Neural cell (in vitro differentiated cells): ENCODE measurements around the gene FRAT2.

Experiments used
- POLR2AphosphoS5 ChIP-seq: IDR thresholded peaks from 2 replicates; pipeline ENCODE4 v1.6.1; 2012
- SMC3 ChIP-seq: fragments of 450-650 bp; conservative IDR thresholded peaks from 2 replicates; pipeline ENCODE4 v1.6.1; 2014; ENCODE audit warnings: antibody characterized with exemption, mild to moderate bottlenecking, moderate library complexity; ENCODE audit not compliant: poor library complexity
- TAF1 ChIP-seq: IDR thresholded peaks from 2 replicates; pipeline ENCODE4 v1.6.1; 2012; ENCODE audit warnings: low read depth
- TF ChIP-seq, protein P1 (sequence below): fragments of 450-650 bp; IDR thresholded peaks from 2 replicates; pipeline ENCODE4 v1.5.1; 2014; ENCODE audit warnings: antibody characterized with exemption, mild to moderate bottlenecking, moderate library complexity; ENCODE audit not compliant: poor library complexity, severe bottlenecking
- TF ChIP-seq, protein P2 (sequence below): IDR thresholded peaks from 2 replicates; pipeline ENCODE4 v1.6.1; 2012; ENCODE audit warnings: borderline replicate concordance

DNA sequence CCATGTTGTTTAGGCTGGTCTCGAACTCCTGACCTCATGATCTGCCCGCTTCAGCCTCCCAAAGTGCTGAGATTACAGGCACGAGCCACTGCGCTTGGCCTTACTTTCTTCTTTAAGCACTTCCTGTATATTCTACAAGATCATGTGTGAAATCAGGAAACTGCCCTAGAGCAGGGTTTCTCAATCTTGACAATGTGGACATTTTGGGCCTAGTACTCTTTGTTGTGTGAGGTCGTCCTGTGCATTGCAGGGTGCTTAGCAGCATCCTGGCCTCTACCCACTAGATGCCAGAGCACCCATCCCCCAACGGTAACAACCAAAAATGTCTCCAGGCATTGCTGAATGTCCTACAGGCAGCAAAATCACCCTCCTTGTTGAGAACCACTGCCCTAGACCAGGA is 41.9 kb upstream of the FRAT2 start:
- TF ChIP-seq, protein P1, sequence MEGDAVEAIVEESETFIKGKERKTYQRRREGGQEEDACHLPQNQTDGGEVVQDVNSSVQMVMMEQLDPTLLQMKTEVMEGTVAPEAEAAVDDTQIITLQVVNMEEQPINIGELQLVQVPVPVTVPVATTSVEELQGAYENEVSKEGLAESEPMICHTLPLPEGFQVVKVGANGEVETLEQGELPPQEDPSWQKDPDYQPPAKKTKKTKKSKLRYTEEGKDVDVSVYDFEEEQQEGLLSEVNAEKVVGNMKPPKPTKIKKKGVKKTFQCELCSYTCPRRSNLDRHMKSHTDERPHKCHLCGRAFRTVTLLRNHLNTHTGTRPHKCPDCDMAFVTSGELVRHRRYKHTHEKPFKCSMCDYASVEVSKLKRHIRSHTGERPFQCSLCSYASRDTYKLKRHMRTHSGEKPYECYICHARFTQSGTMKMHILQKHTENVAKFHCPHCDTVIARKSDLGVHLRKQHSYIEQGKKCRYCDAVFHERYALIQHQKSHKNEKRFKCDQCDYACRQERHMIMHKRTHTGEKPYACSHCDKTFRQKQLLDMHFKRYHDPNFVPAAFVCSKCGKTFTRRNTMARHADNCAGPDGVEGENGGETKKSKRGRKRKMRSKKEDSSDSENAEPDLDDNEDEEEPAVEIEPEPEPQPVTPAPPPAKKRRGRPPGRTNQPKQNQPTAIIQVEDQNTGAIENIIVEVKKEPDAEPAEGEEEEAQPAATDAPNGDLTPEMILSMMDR: no peak
- TF ChIP-seq SMC3 (no peak), TAF1 (no peak), POLR2AphosphoS5 (no peak)
- TF ChIP-seq, protein P2, sequence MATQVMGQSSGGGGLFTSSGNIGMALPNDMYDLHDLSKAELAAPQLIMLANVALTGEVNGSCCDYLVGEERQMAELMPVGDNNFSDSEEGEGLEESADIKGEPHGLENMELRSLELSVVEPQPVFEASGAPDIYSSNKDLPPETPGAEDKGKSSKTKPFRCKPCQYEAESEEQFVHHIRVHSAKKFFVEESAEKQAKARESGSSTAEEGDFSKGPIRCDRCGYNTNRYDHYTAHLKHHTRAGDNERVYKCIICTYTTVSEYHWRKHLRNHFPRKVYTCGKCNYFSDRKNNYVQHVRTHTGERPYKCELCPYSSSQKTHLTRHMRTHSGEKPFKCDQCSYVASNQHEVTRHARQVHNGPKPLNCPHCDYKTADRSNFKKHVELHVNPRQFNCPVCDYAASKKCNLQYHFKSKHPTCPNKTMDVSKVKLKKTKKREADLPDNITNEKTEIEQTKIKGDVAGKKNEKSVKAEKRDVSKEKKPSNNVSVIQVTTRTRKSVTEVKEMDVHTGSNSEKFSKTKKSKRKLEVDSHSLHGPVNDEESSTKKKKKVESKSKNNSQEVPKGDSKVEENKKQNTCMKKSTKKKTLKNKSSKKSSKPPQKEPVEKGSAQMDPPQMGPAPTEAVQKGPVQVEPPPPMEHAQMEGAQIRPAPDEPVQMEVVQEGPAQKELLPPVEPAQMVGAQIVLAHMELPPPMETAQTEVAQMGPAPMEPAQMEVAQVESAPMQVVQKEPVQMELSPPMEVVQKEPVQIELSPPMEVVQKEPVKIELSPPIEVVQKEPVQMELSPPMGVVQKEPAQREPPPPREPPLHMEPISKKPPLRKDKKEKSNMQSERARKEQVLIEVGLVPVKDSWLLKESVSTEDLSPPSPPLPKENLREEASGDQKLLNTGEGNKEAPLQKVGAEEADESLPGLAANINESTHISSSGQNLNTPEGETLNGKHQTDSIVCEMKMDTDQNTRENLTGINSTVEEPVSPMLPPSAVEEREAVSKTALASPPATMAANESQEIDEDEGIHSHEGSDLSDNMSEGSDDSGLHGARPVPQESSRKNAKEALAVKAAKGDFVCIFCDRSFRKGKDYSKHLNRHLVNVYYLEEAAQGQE: no peak
